Central memory CD8-positive, alpha-beta T cell (primary cell): ENCODE data around the gene PIK3R6.
A peak's percentile ranks its signal among the peaks of the same experiment; 100 is the strongest.

Experiments used
- ATAC-seq: fragments of 150-1000 bp; cut with Tn5 transposase; replicated peaks from 2 replicates; pipeline ENCODE4 v1.10.0; 2022; ENCODE audit warnings: mild to moderate bottlenecking, moderate FRiP score, moderate number of reproducible peaks; ENCODE audit not compliant: poor library complexity, severe bottlenecking; ENCODE audit errors: extremely low read depth
- DNase-seq, 2 donors: peaks; one replicate each; pipeline ENCODE4 v3.0.0; 2021; ENCODE audit warnings: low spot score in 2 of 2
- H3K27ac Mint-ChIP-seq: one replicate; pipeline ENCODE4 v1.8.0; 2022; ENCODE audit warnings: low read depth, mild to moderate bottlenecking, moderate library complexity, mixed read lengths
- H3K27me3 Mint-ChIP-seq: one replicate; pipeline ENCODE4 v1.8.0; 2022; ENCODE audit warnings: mixed read lengths
- H3K36me3 Mint-ChIP-seq: one replicate; pipeline ENCODE4 v1.8.0; 2022; ENCODE audit warnings: mild to moderate bottlenecking, moderate library complexity, mixed read lengths; ENCODE audit not compliant: insufficient read depth
- H3K4me1 Mint-ChIP-seq: one replicate; pipeline ENCODE4 v1.8.0; 2022; ENCODE audit warnings: mixed read lengths
- H3K4me3 Mint-ChIP-seq: one replicate; pipeline ENCODE4 v1.8.0; 2022; ENCODE audit warnings: mild to moderate bottlenecking, moderate library complexity, mixed read lengths
- H3K9me3 Mint-ChIP-seq: one replicate; pipeline ENCODE4 v1.8.0; 2022; ENCODE audit warnings: mixed read lengths

Gene PIK3R6

GRCh38 chr17:8798846-8799569 is 68.5 kb downstream of the PIK3R6 start, which contains the start of gene MFSD6L:
MFSD6L (minus strand) TSS chr17:8799365; CDS start chr17:8799120, 245 bp downstream.
- H3K9me3 Mint-ChIP-seq: no peaks in the 10 kb centered on the region

GRCh38 chr17:8798176-8798845 is 69.2 kb downstream of the PIK3R6 start:
- Mint-ChIP-seq H3K36me3 (peaks cover 7% of the 10 kb centered on the region), H3K27ac (no peak overlapping the region), H3K9me3 (no peaks in the 10 kb centered on the region), H3K27me3 (no peaks in the 10 kb centered on the region), H3K4me1 (no peaks in the 10 kb centered on the region), H3K4me3 (no peak overlapping the region)
- ATAC-seq: no peak
- DNase-seq: no peak

More at GRCh38 chr17:8798846-8799569, 68.5 kb downstream of the PIK3R6 start, which contains the start of gene MFSD6L:
- H3K27ac Mint-ChIP-seq: no peak within 1 kb of the TSS
- no peaks in the 10 kb centered on the region for H3K27me3 Mint-ChIP-seq
- DNase-seq (no peak), ATAC-seq (no peak)
- no peak within 1 kb of the TSS for H3K4me3 Mint-ChIP-seq
- no peaks in the 10 kb centered on the region for H3K4me1 Mint-ChIP-seq
- H3K36me3 Mint-ChIP-seq: peaks cover 8% of the 10 kb centered on the region

GRCh38 chr17:8797621-8798175 is 69.8 kb downstream of the PIK3R6 start:
- Mint-ChIP-seq H3K36me3 (peaks cover 6% of the 10 kb centered on the region), H3K27ac (no peak overlapping the region), H3K27me3 (no peaks in the 10 kb centered on the region), H3K4me3 (no peak overlapping the region), H3K4me1 (no peaks in the 10 kb centered on the region), H3K9me3 (no peaks in the 10 kb centered on the region)
- no peak for ATAC-seq
- DNase-seq: no peak

GRCh38 chr17:8794636-8795035 is 72.8 kb downstream of the PIK3R6 start:
- ATAC-seq: no peak
- no peaks in the 10 kb centered on the region for H3K9me3 Mint-ChIP-seq
- no peak overlapping the region for H3K27ac Mint-ChIP-seq
- no peaks in the 10 kb centered on the region for H3K27me3 Mint-ChIP-seq
- no peak overlapping the region for H3K4me3 Mint-ChIP-seq
- H3K4me1 Mint-ChIP-seq: no peaks in the 10 kb centered on the region
- peaks cover 3% of the 10 kb centered on the region for H3K36me3 Mint-ChIP-seq
- no peak for DNase-seq

GRCh38 chr17:8793649-8794048 is 73.8 kb downstream of the PIK3R6 start:
- Mint-ChIP-seq H3K4me1 (no peaks in the 10 kb centered on the region), H3K27ac (no peak overlapping the region), H3K9me3 (no peaks in the 10 kb centered on the region), H3K36me3 (peaks cover 1% of the 10 kb centered on the region), H3K4me3 (no peak overlapping the region), H3K27me3 (no peaks in the 10 kb centered on the region)
- DNase-seq: no peak
- ATAC-seq: no peak

- no peak for ATAC-seq
- Mint-ChIP-seq H3K9me3 (no peaks in the 10 kb centered on the region), H3K4me1 (no peaks in the 10 kb centered on the region), H3K27me3 (no peaks in the 10 kb centered on the region), H3K4me3 (no peak overlapping the region), H3K36me3 (peaks cover 1% of the 10 kb centered on the region), H3K27ac (no peak overlapping the region)
- no peak for DNase-seq
Observed at GRCh38 chr17:8792646-8793045, 74.8 kb downstream of the PIK3R6 start.

GRCh38 chr17:8791910-8792270 is 75.6 kb downstream of the PIK3R6 start:
- no peak overlapping the region for H3K4me3 Mint-ChIP-seq

GRCh38 chr17:8791248-8791909 is 76.1 kb downstream of the PIK3R6 start:
- H3K4me3 Mint-ChIP-seq: no peak overlapping the region
- DNase-seq: no peak
- peaks cover 1% of the 10 kb centered on the region for H3K36me3 Mint-ChIP-seq
- no peaks in the 10 kb centered on the region for H3K9me3 Mint-ChIP-seq
- ATAC-seq: no peak
- no peaks in the 10 kb centered on the region for H3K27me3 Mint-ChIP-seq
- no peak overlapping the region for H3K27ac Mint-ChIP-seq
- H3K4me1 Mint-ChIP-seq: no peaks in the 10 kb centered on the region

More at GRCh38 chr17:8791910-8792270, 75.6 kb downstream of the PIK3R6 start:
- Mint-ChIP-seq H3K27ac (no peak overlapping the region), H3K4me1 (no peaks in the 10 kb centered on the region), H3K36me3 (peaks cover 1% of the 10 kb centered on the region), H3K9me3 (no peaks in the 10 kb centered on the region), H3K27me3 (no peaks in the 10 kb centered on the region)
- no peak for ATAC-seq
- DNase-seq: no peak

- Mint-ChIP-seq H3K4me3 (no peak overlapping the region), H3K27ac (no peak overlapping the region), H3K27me3 (no peaks in the 10 kb centered on the region), H3K9me3 (no peaks in the 10 kb centered on the region), H3K36me3 (no peaks in the 10 kb centered on the region), H3K4me1 (no peaks in the 10 kb centered on the region)
- ATAC-seq (no peak), DNase-seq (no peak)
Observed at GRCh38 chr17:8789743-8790142, 77.7 kb downstream of the PIK3R6 start.

- Mint-ChIP-seq H3K4me3 (no peak overlapping the region), H3K4me1 (no peaks in the 10 kb centered on the region), H3K36me3 (no peaks in the 10 kb centered on the region), H3K9me3 (no peaks in the 10 kb centered on the region), H3K27me3 (no peaks in the 10 kb centered on the region), H3K27ac (no peak overlapping the region)
- ATAC-seq: no peak
- DNase-seq: no peak
Observed at GRCh38 chr17:8788998-8789397, 78.5 kb downstream of the PIK3R6 start.

- ATAC-seq (no peak), DNase-seq (peak; percentile 32 to 45)
- Mint-ChIP-seq H3K4me3 (no peak overlapping the region), H3K27ac (no peak overlapping the region), H3K9me3 (no peaks in the 10 kb centered on the region), H3K36me3 (no peaks in the 10 kb centered on the region), H3K27me3 (no peaks in the 10 kb centered on the region), H3K4me1 (no peaks in the 10 kb centered on the region)
Observed at GRCh38 chr17:8785547-8786413, 81.7 kb downstream of the PIK3R6 start.

- H3K9me3 Mint-ChIP-seq: no peaks in the 10 kb centered on the region
- DNase-seq (no peak), ATAC-seq (no peak)
- H3K27me3 Mint-ChIP-seq: peaks cover under 1% of the 10 kb centered on the region
- H3K4me3 Mint-ChIP-seq: no peak overlapping the region
- H3K27ac Mint-ChIP-seq: no peak overlapping the region
- H3K36me3 Mint-ChIP-seq: no peaks in the 10 kb centered on the region
- no peaks in the 10 kb centered on the region for H3K4me1 Mint-ChIP-seq
Observed at GRCh38 chr17:8782176-8782575, 85.3 kb downstream of the PIK3R6 start.
